Ishikawa (cell line): ENCODE measurements around the gene AKR7A2.

Experiments used
- CEBPB ChIP-seq: IDR thresholded peaks from 2 replicates; pipeline ENCODE4 v1.6.1; 2012
- CREB1 ChIP-seq: IDR thresholded peaks from 2 replicates; pipeline ENCODE4 v1.6.1; 2012; ENCODE audit warnings: low read depth
- EGR1 ChIP-seq: IDR thresholded peaks from 2 replicates; pipeline ENCODE4 v1.6.1; 2012
- EP300 ChIP-seq: IDR thresholded peaks from 2 replicates; pipeline ENCODE4 v1.6.1; 2012; ENCODE audit warnings: borderline replicate concordance
- FOXM1 ChIP-seq: IDR thresholded peaks from 2 replicates; pipeline ENCODE4 v1.6.1; 2012; ENCODE audit warnings: low read depth, borderline replicate concordance
- MAX ChIP-seq: IDR thresholded peaks from 2 replicates; pipeline ENCODE4 v1.6.1; 2012
- NFIC ChIP-seq: IDR thresholded peaks from 2 replicates; pipeline ENCODE4 v1.6.1; 2012
- RAD21 ChIP-seq: IDR thresholded peaks from 2 replicates; pipeline ENCODE4 v1.6.1; 2012; ENCODE audit warnings: low read depth
- REST ChIP-seq: IDR thresholded peaks from 2 replicates; pipeline ENCODE4 v1.6.1; 2012; ENCODE audit warnings: low read depth, mild to moderate bottlenecking
- TAF1 ChIP-seq: IDR thresholded peaks from 2 replicates; pipeline ENCODE4 v1.6.1; 2012; ENCODE audit warnings: low read depth, mild to moderate bottlenecking
- TCF12 ChIP-seq: IDR thresholded peaks from 2 replicates; pipeline ENCODE4 v1.6.1; 2012; ENCODE audit warnings: low read depth
- TEAD4 ChIP-seq: IDR thresholded peaks from 2 replicates; pipeline ENCODE4 v1.6.1; 2012
- USF1 ChIP-seq: IDR thresholded peaks from 2 replicates; pipeline ENCODE4 v1.6.1; 2012
- YY1 ChIP-seq: IDR thresholded peaks from 2 replicates; pipeline ENCODE4 v1.6.1; 2012; ENCODE audit warnings: low read depth

GRCh38 chr1:19268445-19268844 is 43.5 kb downstream of the AKR7A2 start:
- TF ChIP-seq REST (no peak), NFIC (no peak), MAX (no peak), RAD21 (no peak), USF1 (no peak), TAF1 (no peak), TCF12 (no peak), FOXM1 (no peak), EP300 (no peak), CREB1 (no peak), CEBPB (no peak), YY1 (no peak), TEAD4 (no peak), EGR1 (no peak)
